SK-N-SH (cell line): ENCODE data around the gene GGCX.

Source experiments
- ELF1 ChIP-seq: IDR thresholded peaks from 2 replicates; pipeline ENCODE4 v1.4.0; 2012
- EP300 ChIP-seq, 2 experiments: IDR thresholded peaks; 2 replicates each; pipeline versions ENCODE4 v1.4.0 to v1.6.1; 2012; ENCODE audit warnings: borderline replicate concordance in 1 of 2, low read depth in 1 of 2, low read length in 1 of 2
- EZH2phosphoT487 ChIP-seq: fragments of 200-600 bp; sonication (generic); IDR thresholded peaks from 2 replicates; pipeline ENCODE4 v1.6.1; 2017; ENCODE audit warnings: low read depth, mixed run types, mild to moderate bottlenecking, antibody characterized with exemption, moderate library complexity, borderline replicate concordance
- FOSL2 ChIP-seq: IDR thresholded peaks from 2 replicates; pipeline ENCODE4 v1.4.0; 2012; ENCODE audit warnings: low read depth, mild to moderate bottlenecking, moderate library complexity, borderline replicate concordance
- MXI1 ChIP-seq: IDR thresholded peaks from 2 replicates; pipeline ENCODE4 v1.6.1; 2012; ENCODE audit warnings: mild to moderate bottlenecking, low read depth, low read length, improper control_type of control experiment
- SIN3A ChIP-seq: IDR thresholded peaks from 2 replicates; pipeline ENCODE4 v1.6.1; 2012; ENCODE audit warnings: low read depth, mild to moderate bottlenecking, low read length, moderate library complexity, borderline replicate concordance
- TF ChIP-seq, protein P1 (sequence below): fragments of 200-600 bp; sonication (generic); IDR thresholded peaks from 2 replicates; pipeline ENCODE4 v1.6.1; 2017; ENCODE audit warnings: antibody characterized with exemption, mild to moderate bottlenecking, moderate library complexity

DNA sequence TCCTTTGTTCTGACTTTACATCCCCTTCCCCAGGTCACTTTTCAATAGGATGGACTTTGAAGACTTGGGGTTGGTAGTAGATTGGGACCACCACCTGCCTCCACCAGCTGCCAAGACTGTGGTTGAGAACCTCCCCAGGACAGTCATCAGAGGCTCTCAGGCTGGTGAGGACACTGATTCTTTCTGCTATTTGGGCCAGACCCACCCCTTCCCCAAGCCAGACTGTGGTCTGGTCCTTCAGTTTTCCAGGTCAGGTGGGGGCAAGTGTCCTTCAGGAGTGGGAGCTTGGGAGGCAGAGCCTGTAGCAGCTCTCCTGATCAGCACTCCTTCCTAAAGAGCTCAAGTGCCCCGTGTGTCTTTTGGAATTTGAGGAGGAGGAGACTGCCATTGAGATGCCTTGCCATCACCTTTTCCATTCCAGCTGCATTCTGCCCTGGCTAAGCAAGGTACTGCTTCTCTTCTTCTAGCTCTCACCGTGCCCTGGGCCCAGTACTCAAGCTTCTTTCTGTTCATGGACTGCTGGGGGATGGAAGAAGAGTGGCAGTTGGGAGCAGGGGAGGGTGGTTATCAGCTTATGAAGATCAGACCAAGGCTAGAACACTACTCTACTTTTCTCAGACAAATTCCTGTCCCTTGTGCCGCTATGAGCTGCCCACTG, 35.3 kb upstream of the GGCX start:
- TF ChIP-seq, protein P1, sequence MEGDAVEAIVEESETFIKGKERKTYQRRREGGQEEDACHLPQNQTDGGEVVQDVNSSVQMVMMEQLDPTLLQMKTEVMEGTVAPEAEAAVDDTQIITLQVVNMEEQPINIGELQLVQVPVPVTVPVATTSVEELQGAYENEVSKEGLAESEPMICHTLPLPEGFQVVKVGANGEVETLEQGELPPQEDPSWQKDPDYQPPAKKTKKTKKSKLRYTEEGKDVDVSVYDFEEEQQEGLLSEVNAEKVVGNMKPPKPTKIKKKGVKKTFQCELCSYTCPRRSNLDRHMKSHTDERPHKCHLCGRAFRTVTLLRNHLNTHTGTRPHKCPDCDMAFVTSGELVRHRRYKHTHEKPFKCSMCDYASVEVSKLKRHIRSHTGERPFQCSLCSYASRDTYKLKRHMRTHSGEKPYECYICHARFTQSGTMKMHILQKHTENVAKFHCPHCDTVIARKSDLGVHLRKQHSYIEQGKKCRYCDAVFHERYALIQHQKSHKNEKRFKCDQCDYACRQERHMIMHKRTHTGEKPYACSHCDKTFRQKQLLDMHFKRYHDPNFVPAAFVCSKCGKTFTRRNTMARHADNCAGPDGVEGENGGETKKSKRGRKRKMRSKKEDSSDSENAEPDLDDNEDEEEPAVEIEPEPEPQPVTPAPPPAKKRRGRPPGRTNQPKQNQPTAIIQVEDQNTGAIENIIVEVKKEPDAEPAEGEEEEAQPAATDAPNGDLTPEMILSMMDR, result no peak
- TF ChIP-seq ELF1, result no peak
- no peak for TF ChIP-seq SIN3A
- TF ChIP-seq EP300 (IDR thresholded peaks at IDR 0.05; ENCODE audit: borderline replicate concordance in 1 of 2, low read depth in 1 of 2, low read length in 1 of 2), result no peak
- no peak for TF ChIP-seq MXI1
- TF ChIP-seq EZH2phosphoT487, result no peak
- no peak for TF ChIP-seq FOSL2
